ENCODE measurements around the gene MRPS18C.

MRPS18C gene

GRCh38 chr4:83417566-83417965 is 38.3 kb upstream of the MRPS18C start:
- no peaks in the 10 kb centered on the region for H4K20me1 ChIP-seq (ENCODE audit: insufficient read depth, low read length)
- no peak for ATAC-seq (ENCODE audit: insufficient read depth, low read depth)
- H2AFZ ChIP-seq (ENCODE audit: low read depth, low read length) = no peak overlapping the region
- no peaks in the 10 kb centered on the region for H3K79me2 ChIP-seq (ENCODE audit: insufficient read depth, low read length)
- no peaks in the 10 kb centered on the region for H3K4me1 ChIP-seq (ENCODE audit: insufficient read depth, low read length)
- TF ChIP-seq CTCF (IDR thresholded peaks at IDR 0.05; ENCODE audit: borderline replicate concordance, extremely low read depth, low read length, poor library complexity, severe bottlenecking) = no peak
- H3K27ac ChIP-seq (ENCODE audit: low read length) = no peak overlapping the region
- no peaks in the 10 kb centered on the region for H3K27me3 ChIP-seq (ENCODE audit: insufficient read depth, low read length, poor library complexity)
- H3K9ac ChIP-seq (ENCODE audit: low read depth, low read length) = no peak overlapping the region
- H3K4me2 ChIP-seq (ENCODE audit: insufficient read depth, low read length) = no peak overlapping the region
- H3K36me3 ChIP-seq (ENCODE audit: insufficient read depth, low read length) = peaks cover 40% of the 10 kb centered on the region
- DNase-seq = no peak
- H3K9me3 ChIP-seq (ENCODE audit: insufficient read depth, low read length, severe bottlenecking) = no peaks in the 10 kb centered on the region
- H3K4me3 ChIP-seq (ENCODE audit: low read depth in 1 of 2, low read length in 2 of 2) = no peak overlapping the region

- ATAC-seq (ENCODE audit: insufficient read depth, low read depth) (no peak), DNase-seq (no peak)
- Histone ChIP-seq H3K27me3 (ENCODE audit: insufficient read depth, low read length, poor library complexity) (no peaks in the 10 kb centered on the region), H2AFZ (ENCODE audit: low read depth, low read length) (no peak overlapping the region), H3K4me1 (ENCODE audit: insufficient read depth, low read length) (no peaks in the 10 kb centered on the region), H3K4me2 (ENCODE audit: insufficient read depth, low read length) (no peak overlapping the region), H3K27ac (ENCODE audit: low read length) (no peak overlapping the region), H4K20me1 (ENCODE audit: insufficient read depth, low read length) (no peaks in the 10 kb centered on the region), H3K9me3 (ENCODE audit: insufficient read depth, low read length, severe bottlenecking) (no peaks in the 10 kb centered on the region), H3K4me3 (ENCODE audit: low read depth in 1 of 2, low read length in 2 of 2) (no peak overlapping the region), H3K36me3 (ENCODE audit: insufficient read depth, low read length) (peaks cover 43% of the 10 kb centered on the region), H3K79me2 (ENCODE audit: insufficient read depth, low read length) (no peaks in the 10 kb centered on the region), H3K9ac (ENCODE audit: low read depth, low read length) (no peak overlapping the region)
- TF ChIP-seq EZH2 (IDR thresholded peaks at IDR 0.05; ENCODE audit: borderline replicate concordance, low read depth, low read length, severe bottlenecking) = no peak
- no peak for TF ChIP-seq CTCF (IDR thresholded peaks at IDR 0.05; ENCODE audit: borderline replicate concordance, extremely low read depth, low read length, poor library complexity, severe bottlenecking)
Measured at GRCh38 chr4:83418211-83418610, 37.6 kb upstream of the MRPS18C start.

GRCh38 chr4:83431200-83431599 is 24.7 kb upstream of the MRPS18C start:
- H3K9ac ChIP-seq (ENCODE audit: low read depth, low read length) = no peak overlapping the region
- H3K4me3 ChIP-seq (ENCODE audit: low read depth in 1 of 2, low read length in 2 of 2) = no peak overlapping the region
- no peaks in the 10 kb centered on the region for H4K20me1 ChIP-seq (ENCODE audit: insufficient read depth, low read length)
- H3K4me2 ChIP-seq (ENCODE audit: insufficient read depth, low read length) = no peak overlapping the region
- H2AFZ ChIP-seq (ENCODE audit: low read depth, low read length) = no peak overlapping the region
- DNase-seq (no peak), ATAC-seq (ENCODE audit: insufficient read depth, low read depth) (no peak)
- no peaks in the 10 kb centered on the region for H3K27me3 ChIP-seq (ENCODE audit: insufficient read depth, low read length, poor library complexity)
- no peaks in the 10 kb centered on the region for H3K79me2 ChIP-seq (ENCODE audit: insufficient read depth, low read length)
- H3K36me3 ChIP-seq (ENCODE audit: insufficient read depth, low read length) = peaks cover 13% of the 10 kb centered on the region; the same call in 1 of the 2 replicates
- no peak for TF ChIP-seq EZH2 (IDR thresholded peaks at IDR 0.05; ENCODE audit: borderline replicate concordance, low read depth, low read length, severe bottlenecking)
- TF ChIP-seq CTCF (IDR thresholded peaks at IDR 0.05; ENCODE audit: borderline replicate concordance, extremely low read depth, low read length, poor library complexity, severe bottlenecking) = no peak
- H3K27ac ChIP-seq (ENCODE audit: low read length) = no peak overlapping the region
- H3K9me3 ChIP-seq (ENCODE audit: insufficient read depth, low read length, severe bottlenecking) = no peaks in the 10 kb centered on the region
- no peaks in the 10 kb centered on the region for H3K4me1 ChIP-seq (ENCODE audit: insufficient read depth, low read length)

- no peak overlapping the region for H3K27ac ChIP-seq (ENCODE audit: low read length)
- H4K20me1 ChIP-seq (ENCODE audit: insufficient read depth, low read length) = no peaks in the 10 kb centered on the region
- H3K9me3 ChIP-seq (ENCODE audit: insufficient read depth, low read length, severe bottlenecking) = no peaks in the 10 kb centered on the region
- no peak for DNase-seq
- TF ChIP-seq CTCF (IDR thresholded peaks at IDR 0.05; ENCODE audit: borderline replicate concordance, extremely low read depth, low read length, poor library complexity, severe bottlenecking) (no peak), EZH2 (IDR thresholded peaks at IDR 0.05; ENCODE audit: borderline replicate concordance, low read depth, low read length, severe bottlenecking) (no peak)
- no peaks in the 10 kb centered on the region for H3K4me1 ChIP-seq (ENCODE audit: insufficient read depth, low read length)
- H3K27me3 ChIP-seq (ENCODE audit: insufficient read depth, low read length, poor library complexity) = no peaks in the 10 kb centered on the region
- H2AFZ ChIP-seq (ENCODE audit: low read depth, low read length) = no peak overlapping the region
- no peak overlapping the region for H3K4me2 ChIP-seq (ENCODE audit: insufficient read depth, low read length)
- no peak for ATAC-seq (ENCODE audit: insufficient read depth, low read depth)
- H3K79me2 ChIP-seq (ENCODE audit: insufficient read depth, low read length) = no peaks in the 10 kb centered on the region
- no peak overlapping the region for H3K4me3 ChIP-seq (ENCODE audit: low read depth in 1 of 2, low read length in 2 of 2)
- no peak overlapping the region for H3K9ac ChIP-seq (ENCODE audit: low read depth, low read length)
- peaks cover 19% of the 10 kb centered on the region for H3K36me3 ChIP-seq (ENCODE audit: insufficient read depth, low read length)
Measured at GRCh38 chr4:83436680-83437079, 19.2 kb upstream of the MRPS18C start.

Data from DND-41 (cell line).